Measurements from ENCODE around the gene F3.

F3 gene

DNA sequence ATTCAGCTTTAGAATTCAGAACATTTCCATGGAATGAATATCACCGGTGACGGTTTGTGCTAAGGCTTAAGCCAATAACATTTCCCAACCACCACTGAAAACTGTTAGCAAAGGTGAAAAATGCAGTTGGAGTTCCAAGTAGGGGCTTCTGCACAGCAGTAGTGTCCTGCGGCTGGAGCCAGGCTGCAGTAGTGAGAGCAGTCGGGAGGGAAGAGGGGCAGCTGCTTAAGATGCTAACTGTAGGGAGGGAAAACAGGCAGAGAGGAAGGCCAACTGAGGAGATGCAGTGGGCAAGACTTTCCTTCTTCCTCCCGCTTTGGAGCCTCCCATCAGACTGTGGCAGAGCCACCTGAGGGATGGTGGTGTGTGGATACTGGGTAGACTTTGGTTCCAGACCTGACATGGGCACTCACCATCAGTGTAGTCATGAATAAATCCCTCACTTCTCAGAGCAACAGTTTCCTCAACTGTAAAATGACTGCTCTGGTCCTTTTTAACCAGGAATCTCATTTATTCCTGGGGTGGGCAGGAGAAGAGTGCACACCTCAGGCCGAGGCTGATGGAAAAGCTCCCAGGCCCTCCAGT is 3.2 kb downstream of the F3 start:
- no peak for DNase-seq (ENCODE audit: low read depth)
- peak overlapping the region; percentile 96 for H3K4me3 ChIP-seq (ENCODE audit: low read depth, low read length)
- TF ChIP-seq, protein P1, sequence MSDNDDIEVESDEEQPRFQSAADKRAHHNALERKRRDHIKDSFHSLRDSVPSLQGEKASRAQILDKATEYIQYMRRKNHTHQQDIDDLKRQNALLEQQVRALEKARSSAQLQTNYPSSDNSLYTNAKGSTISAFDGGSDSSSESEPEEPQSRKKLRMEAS (IDR thresholded peaks at IDR 0.05; ENCODE audit: low read depth, low read length): no peak
- TF ChIP-seq, protein P2, sequence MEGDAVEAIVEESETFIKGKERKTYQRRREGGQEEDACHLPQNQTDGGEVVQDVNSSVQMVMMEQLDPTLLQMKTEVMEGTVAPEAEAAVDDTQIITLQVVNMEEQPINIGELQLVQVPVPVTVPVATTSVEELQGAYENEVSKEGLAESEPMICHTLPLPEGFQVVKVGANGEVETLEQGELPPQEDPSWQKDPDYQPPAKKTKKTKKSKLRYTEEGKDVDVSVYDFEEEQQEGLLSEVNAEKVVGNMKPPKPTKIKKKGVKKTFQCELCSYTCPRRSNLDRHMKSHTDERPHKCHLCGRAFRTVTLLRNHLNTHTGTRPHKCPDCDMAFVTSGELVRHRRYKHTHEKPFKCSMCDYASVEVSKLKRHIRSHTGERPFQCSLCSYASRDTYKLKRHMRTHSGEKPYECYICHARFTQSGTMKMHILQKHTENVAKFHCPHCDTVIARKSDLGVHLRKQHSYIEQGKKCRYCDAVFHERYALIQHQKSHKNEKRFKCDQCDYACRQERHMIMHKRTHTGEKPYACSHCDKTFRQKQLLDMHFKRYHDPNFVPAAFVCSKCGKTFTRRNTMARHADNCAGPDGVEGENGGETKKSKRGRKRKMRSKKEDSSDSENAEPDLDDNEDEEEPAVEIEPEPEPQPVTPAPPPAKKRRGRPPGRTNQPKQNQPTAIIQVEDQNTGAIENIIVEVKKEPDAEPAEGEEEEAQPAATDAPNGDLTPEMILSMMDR (IDR thresholded peaks at IDR 0.05; ENCODE audit: low read depth, low read length): no peak
- TF ChIP-seq MYC (IDR thresholded peaks at IDR 0.05; ENCODE audit: low read depth, low read length): no peak

DNA sequence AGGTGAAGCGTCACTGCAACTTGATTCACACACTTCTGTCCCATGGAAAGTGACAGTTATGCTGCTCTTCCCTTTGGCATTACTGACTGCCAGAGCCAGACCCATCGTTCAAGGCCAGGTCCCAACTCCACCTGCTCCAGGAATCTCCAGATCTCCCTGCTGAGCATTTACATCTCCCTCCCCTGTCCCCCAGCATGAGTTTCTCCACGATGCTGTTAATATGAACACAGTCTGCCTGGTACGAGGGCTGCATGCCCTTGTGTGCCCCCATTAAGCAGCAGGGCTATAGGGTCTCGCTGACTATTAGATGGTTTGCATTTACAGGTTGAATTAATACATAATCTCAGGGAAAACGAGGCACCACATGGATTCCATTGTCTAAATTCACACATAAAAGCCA is 4.3 kb downstream of the F3 start:
- TF ChIP-seq, protein P2 (IDR thresholded peaks at IDR 0.05; ENCODE audit: low read depth, low read length): no peak
- TF ChIP-seq POLR2A (IDR thresholded peaks at IDR 0.05; ENCODE audit: extremely low read depth, insufficient read length) (no peak), MYC (IDR thresholded peaks at IDR 0.05; ENCODE audit: low read depth, low read length) (no peak)
- TF ChIP-seq, protein P1 (IDR thresholded peaks at IDR 0.05; ENCODE audit: low read depth, low read length): no peak
- peak overlapping the region; percentile 96 for H3K4me3 ChIP-seq (ENCODE audit: low read depth, low read length)
- DNase-seq (ENCODE audit: low read depth): no peak

DNA sequence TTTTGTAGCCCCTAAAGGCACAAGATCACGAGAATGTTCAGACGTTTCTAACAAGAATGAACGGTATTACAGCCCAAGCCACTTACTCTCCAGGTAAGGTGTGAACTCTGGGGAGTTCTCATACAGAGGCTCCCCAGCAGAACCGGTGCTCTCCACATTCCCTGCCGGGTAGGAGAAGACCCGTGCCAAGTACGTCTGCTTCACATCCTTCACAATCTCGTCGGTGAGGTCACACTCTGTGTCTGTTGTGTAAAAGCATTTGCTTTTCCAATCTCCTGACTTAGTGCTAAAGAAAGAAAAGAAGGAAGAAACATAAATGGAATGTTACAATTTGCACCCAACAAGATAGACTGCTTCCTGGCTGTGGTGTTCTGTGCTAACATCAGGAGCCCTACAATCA is 5.7 kb downstream of the F3 start:
- DNase-seq (ENCODE audit: low read depth): no peak
- H3K4me3 ChIP-seq (ENCODE audit: low read depth, low read length): no peak overlapping the region
- TF ChIP-seq, protein P2 (IDR thresholded peaks at IDR 0.05; ENCODE audit: low read depth, low read length): no peak
- no peak for TF ChIP-seq MYC (IDR thresholded peaks at IDR 0.05; ENCODE audit: low read depth, low read length)
- TF ChIP-seq POLR2A (IDR thresholded peaks at IDR 0.05; ENCODE audit: extremely low read depth, insufficient read length): no peak
- TF ChIP-seq, protein P1 (IDR thresholded peaks at IDR 0.05; ENCODE audit: low read depth, low read length): no peak

DNA sequence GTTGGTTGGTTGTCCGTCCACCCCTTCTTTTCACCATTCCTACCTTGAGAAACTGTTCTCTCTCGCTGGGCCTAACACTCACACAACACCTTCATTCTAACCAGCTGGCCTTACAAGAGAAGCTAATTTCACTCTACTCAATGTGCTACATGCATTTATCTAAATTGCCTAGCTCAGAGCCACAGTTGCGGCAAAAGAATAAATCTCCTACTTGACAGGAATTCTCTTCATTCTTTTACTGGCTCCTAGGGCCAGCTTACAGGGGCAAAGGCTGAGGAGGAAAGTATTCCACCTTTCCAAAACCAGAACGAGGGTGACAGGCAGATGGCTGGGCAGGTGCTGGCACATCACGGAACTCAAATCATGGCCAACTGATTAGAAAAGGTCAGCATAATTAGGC is 6.5 kb downstream of the F3 start:
- H3K4me3 ChIP-seq (ENCODE audit: low read depth, low read length): no peak overlapping the region
- DNase-seq (ENCODE audit: low read depth): no peak
- TF ChIP-seq MYC (IDR thresholded peaks at IDR 0.05; ENCODE audit: low read depth, low read length): no peak
- TF ChIP-seq POLR2A (IDR thresholded peaks at IDR 0.05; ENCODE audit: extremely low read depth, insufficient read length): no peak
- TF ChIP-seq, protein P2 (IDR thresholded peaks at IDR 0.05; ENCODE audit: low read depth, low read length): no peak
- TF ChIP-seq, protein P1 (IDR thresholded peaks at IDR 0.05; ENCODE audit: low read depth, low read length): no peak

DNA sequence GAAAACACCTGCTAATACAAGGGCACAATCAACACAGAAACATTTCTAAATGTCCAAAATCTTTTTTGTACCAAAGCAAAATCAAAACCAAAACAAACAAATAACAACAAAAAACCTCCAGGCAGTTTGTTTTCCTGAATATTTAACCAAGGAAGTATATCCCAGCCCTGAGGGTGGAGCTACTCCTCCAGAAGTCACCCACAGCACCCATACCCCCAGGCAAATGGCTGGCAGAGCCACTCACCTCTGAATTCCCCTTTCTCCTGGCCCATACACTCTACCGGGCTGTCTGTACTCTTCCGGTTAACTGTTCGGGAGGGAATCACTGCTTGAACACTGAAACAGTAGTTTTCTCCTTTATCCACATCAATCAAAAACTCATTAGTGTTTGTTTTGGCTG is 9.5 kb downstream of the F3 start:
- no peak for DNase-seq (ENCODE audit: low read depth)
- TF ChIP-seq, protein P1 (IDR thresholded peaks at IDR 0.05; ENCODE audit: low read depth, low read length): no peak
- TF ChIP-seq MYC (IDR thresholded peaks at IDR 0.05; ENCODE audit: low read depth, low read length): no peak
- TF ChIP-seq, protein P2 (IDR thresholded peaks at IDR 0.05; ENCODE audit: low read depth, low read length): no peak
- no peak for TF ChIP-seq POLR2A (IDR thresholded peaks at IDR 0.05; ENCODE audit: extremely low read depth, insufficient read length)
- no peak overlapping the region for H3K4me3 ChIP-seq (ENCODE audit: low read depth, low read length)
